Fibroblast of villous mesenchyme (primary cell): Measurements from ENCODE around the gene ALOX15B. TPM values are rescaled to one million over a fixed set of nuclear protein-coding genes. Genes with fewer than 3 reads are reported as not detected.

ENCODE experiments used
- DNase-seq: peaks from one replicate; pipeline ENCODE4 v3.0.0-alpha.2; 2010; ENCODE audit warnings: low read depth
- H3K4me3 ChIP-seq: 2 replicates; pipeline ENCODE4 v1.5.1; 2011; ENCODE audit warnings: low read depth, mild to moderate bottlenecking, low read length
- CTCF ChIP-seq: IDR thresholded peaks from 2 replicates; pipeline ENCODE4 v1.5.1; 2012; ENCODE audit warnings: low read depth, mild to moderate bottlenecking, low read length; ENCODE audit not compliant: insufficient read depth
- total RNA-seq: library from RNA; depleted of rRNA; stranded (reverse); fragments of >200 nt; gene quantifications from 2 replicates; pipeline ENCODE4 v1.2.3, GENCODE V29; 2012

The ALOX15B gene
- total RNA-seq, result not detected in 2 replicates

- no peak within 1 kb of the TSS for H3K4me3 ChIP-seq
- TF ChIP-seq CTCF, result no peak
- DNase-seq, result no peak
Observed at GRCh38 chr17:8038954-8039610, at the start of gene ALOX15B. TSS of gene ALOX15B (plus strand) at chr17:8039059. CDS start at chr17:8039156, 97 bp downstream.

- H3K4me3 ChIP-seq, result peak overlapping the region; percentile 71
- DNase-seq, result peak; percentile 62
- TF ChIP-seq CTCF, result peak; percentile 96
Observed at GRCh38 chr17:7989781-7990655, 48.8 kb upstream of the ALOX15B start.

GRCh38 chr17:7992516-7992915, 46.3 kb upstream of the ALOX15B start:
- no peak for DNase-seq
- TF ChIP-seq CTCF, result no peak
- H3K4me3 ChIP-seq, result no peak overlapping the region

- no peak for TF ChIP-seq CTCF
- DNase-seq, result no peak
- H3K4me3 ChIP-seq, result no peak overlapping the region
Observed at GRCh38 chr17:7992924-7993323, 45.9 kb upstream of the ALOX15B start.

- no peak overlapping the region for H3K4me3 ChIP-seq
- no peak for DNase-seq
- TF ChIP-seq CTCF, result no peak
Observed at GRCh38 chr17:7993972-7994589, 44.8 kb upstream of the ALOX15B start.

- DNase-seq, result no peak
- TF ChIP-seq CTCF, result no peak
- H3K4me3 ChIP-seq, result no peak overlapping the region
Observed at GRCh38 chr17:7995724-7996123, 43.1 kb upstream of the ALOX15B start.
